GM19351 (cell line): ENCODE results near the gene PCCA.

Source experiments
- ATAC-seq: cut with Tn5 transposase; IDR thresholded peaks from one replicate; pipeline ENCODE4 v1.9.1; 2021; ENCODE audit warnings: mild to moderate bottlenecking, moderate library complexity; ENCODE audit not compliant: unreplicated experiment

The PCCA gene

DNA sequence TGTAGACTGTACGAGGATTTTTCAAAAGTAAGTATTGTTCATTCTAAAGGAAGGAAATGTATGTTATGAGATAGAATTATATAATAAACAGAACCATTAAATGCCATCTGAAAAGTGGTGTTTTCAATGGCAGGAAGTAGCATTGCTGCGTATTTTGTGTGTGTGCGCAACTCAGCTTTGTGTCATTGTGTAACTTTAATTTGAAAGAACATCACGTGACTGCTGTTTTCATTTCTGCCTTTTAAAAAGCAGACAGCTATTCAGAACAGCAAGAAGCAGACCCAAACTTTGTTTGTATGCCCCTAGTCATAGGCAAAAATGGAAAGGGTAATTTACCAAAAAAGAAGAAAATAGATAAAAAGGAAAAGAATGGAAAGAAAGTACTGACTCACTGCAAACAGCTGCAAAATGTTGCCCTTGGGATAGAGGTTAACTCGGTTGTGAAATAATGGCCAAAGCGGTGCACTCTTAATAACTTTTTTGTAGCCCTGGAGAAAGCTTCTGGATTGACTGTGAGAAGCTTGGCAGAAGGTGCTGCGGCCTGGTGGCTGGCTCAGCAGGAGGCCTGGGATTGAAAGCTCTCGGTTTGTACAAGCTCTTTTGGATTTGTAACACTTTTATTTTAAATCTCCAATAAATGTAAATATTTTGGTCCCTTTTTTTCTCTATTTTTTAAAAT is 402.4 kb downstream of the PCCA start:
- no peak for ATAC-seq

GRCh38 chr13:100493418-100493817 is 404.5 kb downstream of the PCCA start:
- ATAC-seq: no peak

GRCh38 chr13:100495455-100495854 is 406.6 kb downstream of the PCCA start:
- no peak for ATAC-seq

GRCh38 chr13:100497389-100497788 is 408.5 kb downstream of the PCCA start:
- no peak for ATAC-seq

DNA sequence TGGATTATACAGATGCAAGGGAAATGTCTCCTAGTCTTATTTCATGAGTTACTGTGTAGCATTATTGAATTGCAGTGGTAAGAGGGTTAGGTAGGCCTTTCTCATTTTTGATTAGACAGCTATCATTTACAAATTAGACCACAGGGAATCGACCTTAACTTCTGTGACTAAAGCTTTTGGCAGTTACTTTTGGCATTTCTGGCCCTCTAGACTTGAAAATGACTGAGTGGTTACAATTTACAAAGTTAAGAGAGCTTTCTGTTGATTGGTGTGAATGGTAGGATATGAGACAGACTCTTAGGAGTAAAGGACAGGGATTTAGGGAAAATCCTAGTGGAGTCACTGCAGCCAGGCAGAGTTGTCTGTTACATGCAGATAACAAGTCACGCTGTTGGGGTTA is 413.6 kb downstream of the PCCA start:
- no peak for ATAC-seq

DNA sequence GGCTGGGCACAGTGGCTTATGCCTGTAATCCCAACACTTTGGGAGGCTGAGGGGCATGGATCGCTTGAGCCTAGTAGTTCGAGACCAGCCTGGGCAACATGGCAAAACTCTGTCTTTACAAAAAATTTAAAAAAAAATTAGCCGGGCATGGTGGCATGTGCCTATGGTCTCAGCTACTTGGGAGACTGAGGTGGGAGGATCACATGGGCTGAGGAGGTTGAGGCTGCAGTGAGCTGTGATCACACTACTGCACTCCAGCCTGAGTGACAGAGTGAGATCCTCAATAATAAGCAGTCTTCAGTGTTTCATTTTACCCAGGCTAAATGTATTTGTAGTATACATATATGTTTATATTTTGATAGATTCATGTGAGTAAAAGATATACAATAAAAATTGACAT is 414.7 kb downstream of the PCCA start:
- ATAC-seq: no peak

DNA sequence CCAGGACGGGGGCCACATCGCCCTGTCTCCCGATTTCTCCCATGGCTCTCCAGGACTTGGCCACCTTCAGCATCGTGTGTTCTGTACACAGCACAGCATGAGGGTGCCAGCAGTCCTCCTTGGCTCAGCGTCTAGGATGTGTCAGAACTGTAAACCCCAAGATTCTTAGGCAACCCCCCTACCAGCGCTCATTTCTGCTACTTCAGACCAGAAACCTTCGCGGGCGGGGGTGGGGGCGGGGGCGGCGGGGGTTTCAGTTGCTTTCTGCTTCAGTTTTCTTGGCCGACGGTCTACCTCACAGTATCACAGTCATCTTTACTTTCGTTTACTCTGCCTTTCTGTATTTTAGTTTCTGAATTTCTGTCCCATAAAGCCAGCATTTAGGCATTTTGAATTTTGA is 417.3 kb downstream of the PCCA start:
- ATAC-seq: peak; percentile 83

GRCh38 chr13:100506600-100507422 is 417.9 kb downstream of the PCCA start:
- peak; percentile 47 for ATAC-seq

- no peak for ATAC-seq
Observed at GRCh38 chr13:100508455-100508854, 419.6 kb downstream of the PCCA start.

- ATAC-seq: no peak
Observed at GRCh38 chr13:100508996-100509395, 420.1 kb downstream of the PCCA start.

DNA sequence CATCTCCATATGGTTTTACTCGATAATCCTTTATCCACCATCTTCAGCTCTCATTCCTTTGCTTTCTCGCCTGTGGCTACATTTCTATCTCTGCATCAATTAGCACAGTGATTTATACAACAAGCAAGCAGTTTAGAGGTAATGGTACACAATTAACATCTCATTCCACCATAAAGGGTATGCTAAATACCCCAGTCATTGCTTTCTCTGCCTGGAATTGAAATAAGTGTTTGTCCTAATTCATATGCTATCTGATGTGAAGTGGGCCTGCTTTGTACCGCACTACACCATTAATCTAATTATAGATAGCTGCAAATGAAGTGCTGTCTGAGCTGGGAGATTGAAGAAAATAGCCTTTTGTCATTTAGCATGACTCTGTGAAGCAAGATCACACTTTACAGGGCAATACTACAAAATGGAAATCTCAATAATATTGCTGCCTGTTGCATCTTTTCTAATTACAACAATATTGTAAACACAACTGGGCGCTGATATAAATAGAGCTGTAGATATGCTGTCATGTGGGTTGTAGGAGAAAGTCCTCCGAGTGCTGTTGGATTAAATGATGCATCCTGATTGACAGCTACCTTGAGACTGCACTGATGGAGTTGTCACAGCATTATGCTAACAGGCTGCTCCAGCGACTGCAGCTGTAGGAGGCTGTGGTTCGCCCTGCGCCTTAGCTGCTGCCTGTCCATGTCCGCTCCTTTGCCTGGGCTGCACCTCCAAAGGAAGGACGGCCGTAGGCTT is 421.5 kb downstream of the PCCA start:
- ATAC-seq: no peak

DNA sequence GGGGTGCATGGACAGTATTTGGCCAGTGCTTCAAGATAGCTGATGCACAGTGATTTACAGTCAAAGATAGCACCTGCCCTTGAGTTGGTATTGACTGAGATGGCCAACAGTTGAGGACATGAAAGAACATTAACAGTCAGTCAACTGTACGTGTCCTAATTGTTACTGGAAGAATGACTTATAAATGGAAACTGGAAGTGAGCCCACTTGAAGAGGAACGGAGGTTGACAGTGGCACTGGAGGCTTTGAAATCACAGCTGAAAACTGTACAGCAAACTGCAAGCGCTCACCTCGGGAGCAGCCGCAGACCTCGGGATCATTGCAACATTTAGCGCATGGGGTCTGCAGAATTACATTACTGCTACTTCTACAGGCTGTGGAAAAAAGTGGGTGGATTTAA is 422.6 kb downstream of the PCCA start:
- ATAC-seq: no peak

DNA sequence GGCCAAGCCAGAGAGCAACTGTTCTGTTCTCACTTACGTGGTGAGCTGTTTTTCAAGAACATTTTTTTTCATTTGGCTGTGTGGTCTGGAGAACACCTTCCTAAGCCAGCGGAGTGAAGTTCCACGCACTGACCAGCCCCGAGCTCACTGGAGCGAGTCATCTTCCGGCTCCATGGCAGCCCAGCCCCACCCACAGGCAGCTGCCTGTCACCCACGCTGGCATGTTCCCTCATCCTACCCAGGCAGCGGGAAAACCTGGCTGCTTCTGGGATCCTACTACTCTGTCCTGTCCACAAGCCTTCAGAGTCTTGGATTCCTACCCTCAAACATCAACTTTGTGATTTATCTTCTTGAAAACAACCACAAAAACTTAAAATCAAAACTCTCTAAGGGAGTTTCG is 423.5 kb downstream of the PCCA start:
- ATAC-seq: no peak

DNA sequence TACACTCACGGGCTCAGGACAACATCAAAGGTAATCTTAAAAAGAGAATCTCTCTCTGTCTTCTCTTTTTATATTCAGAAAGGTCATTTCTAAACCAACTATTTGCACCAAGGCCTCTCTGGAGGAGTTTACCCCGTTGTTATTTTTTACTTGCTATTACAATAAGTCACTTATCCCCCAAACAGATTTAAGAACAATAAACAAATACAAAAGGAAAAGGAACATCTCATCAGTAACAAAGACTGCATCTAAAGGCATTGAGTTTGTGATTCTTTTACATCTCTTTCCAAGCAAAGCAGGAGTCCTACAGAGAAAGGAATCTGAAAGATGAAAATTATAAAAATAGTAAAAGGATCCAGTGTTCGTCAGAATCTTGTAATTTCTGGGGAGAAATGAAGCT is 424.3 kb downstream of the PCCA start:
- no peak for ATAC-seq

- no peak for ATAC-seq
Observed at GRCh38 chr13:100513987-100514670, 425.2 kb downstream of the PCCA start.

- peak; percentile 94 for ATAC-seq
Observed at GRCh38 chr13:100514788-100515409, 426.0 kb downstream of the PCCA start.

DNA sequence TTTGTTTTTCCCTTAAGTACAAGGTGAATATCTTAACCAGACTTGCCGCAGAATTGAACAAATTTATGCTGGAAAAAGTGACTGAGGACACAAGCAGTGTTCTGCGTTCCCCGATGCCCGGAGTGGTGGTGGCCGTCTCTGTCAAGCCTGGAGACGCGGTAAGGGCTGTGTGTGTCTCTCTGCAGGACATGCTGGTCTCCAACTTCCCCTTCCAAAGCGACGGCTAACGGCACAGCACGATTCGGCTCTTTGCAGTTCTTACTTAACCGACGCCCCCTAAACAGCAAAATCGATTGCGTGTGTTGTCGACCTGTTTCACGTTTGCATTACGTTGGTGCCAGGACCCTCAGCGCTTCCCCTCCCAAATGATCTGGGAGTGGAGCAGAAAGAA is 426.5 kb downstream of the PCCA start:
- no peak for ATAC-seq

DNA sequence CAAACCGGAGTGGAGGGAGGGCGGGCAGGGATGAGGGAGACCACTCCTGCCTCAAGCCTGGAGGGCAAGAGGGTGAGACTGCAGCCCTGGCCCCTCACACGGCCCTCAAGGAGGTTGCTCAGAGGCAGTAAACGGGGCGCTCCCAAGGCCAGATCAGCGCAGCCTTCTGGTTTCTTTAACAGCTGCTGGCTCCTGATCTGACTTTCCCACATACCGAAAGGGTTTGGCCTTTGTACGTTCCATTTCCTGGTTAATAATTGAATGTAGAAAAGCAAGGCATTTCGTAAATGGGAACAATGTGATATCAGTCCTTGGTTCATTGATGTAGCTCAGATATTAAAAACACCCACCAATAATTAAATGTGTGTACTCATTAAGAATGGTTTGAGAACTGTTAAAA is 428.2 kb downstream of the PCCA start:
- ATAC-seq: no peak

GRCh38 chr13:100517728-100518127 is 428.8 kb downstream of the PCCA start:
- no peak for ATAC-seq

DNA sequence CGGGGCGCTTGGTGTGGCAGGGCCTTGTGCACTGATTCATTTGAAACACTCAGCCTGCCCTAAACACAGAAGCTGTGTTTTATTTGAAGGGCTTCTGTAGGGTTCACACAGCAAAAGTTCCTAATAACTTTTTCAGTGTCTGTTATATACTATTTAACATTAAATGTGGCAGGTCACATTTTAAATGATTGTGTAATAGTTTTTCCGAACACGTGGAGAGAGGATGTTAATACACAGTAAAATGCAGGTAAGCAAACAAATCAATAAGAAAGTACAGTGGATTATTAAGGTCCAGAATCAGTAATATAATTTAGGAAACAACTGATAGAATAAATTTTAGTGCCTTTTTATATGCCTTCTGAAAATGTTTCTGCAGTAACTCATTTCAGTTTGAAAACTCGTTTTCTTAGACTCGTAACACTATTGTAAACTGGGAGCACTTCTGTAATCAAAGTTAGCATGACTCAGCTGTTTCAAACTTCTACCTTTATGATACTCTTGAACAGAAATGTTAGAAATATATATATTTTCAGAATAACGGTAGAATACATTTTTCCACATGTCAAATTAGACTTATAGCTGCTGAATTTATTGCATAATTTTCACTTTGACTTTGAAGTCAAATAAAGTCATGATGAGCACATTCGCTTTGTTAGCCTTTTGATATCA is 429.6 kb downstream of the PCCA start:
- ATAC-seq: no peak
